Measurements from ENCODE around the gene CHN2. TPM values are rescaled to one million over a fixed set of nuclear protein-coding genes. Genes with fewer than 3 reads are reported as not detected.

CHN2 gene
- total RNA-seq, 1 experiment from 2014 or later = 5.0 TPM

DNA sequence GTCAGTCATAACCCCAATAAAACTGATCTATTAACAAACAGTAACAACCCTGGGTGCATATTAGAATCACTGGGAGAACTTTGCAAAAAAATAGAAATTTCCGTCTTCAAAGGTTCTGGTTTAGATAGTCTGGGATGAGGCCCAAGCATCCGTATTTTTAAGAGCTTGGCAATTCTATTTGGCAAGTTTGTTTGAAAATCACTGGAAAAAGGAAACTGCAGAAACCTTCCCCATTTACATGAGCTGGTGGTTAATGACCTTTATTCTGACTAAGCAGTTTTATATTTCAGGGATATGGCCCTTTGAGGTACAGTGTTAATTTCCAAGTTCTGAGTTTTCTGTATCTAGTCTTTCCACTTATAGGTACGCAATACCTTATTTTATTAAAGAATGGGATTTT lies 253.3 kb downstream of the CHN2 start:
- TF ChIP-seq AR (CRISPR knock-in tag; IDR thresholded peaks at IDR 0.05) (no peak), IRF1 (CRISPR knock-in tag; IDR thresholded peaks at IDR 0.05) (no peak), CBFB (CRISPR knock-in tag; IDR thresholded peaks at IDR 0.05; ENCODE audit: low read depth) (no peak), ELF4 (CRISPR knock-in tag; IDR thresholded peaks at IDR 0.05; ENCODE audit: low read depth) (no peak), FOXP1 (CRISPR knock-in tag; IDR thresholded peaks at IDR 0.05; ENCODE audit: borderline replicate concordance) (no peak), ERG (CRISPR knock-in tag; IDR thresholded peaks at IDR 0.05) (no peak), RELA (CRISPR knock-in tag; IDR thresholded peaks at IDR 0.05; ENCODE audit: borderline replicate concordance) (no peak), NFATC4 (CRISPR knock-in tag; IDR thresholded peaks at IDR 0.05) (no peak), OVOL2 (CRISPR knock-in tag; IDR thresholded peaks at IDR 0.05; ENCODE audit: borderline replicate concordance) (no peak)
- Mint-ChIP-seq H3K27ac (no peak overlapping the region), H3K27me3 (ENCODE audit: low read depth) (0 out of 2 replicates have a peak, but pooled peaks cover 2% of the 10 kb centered on the region), H3K4me3 (no peak overlapping the region), H3K9me3 (no peaks in the 10 kb centered on the region), H3K4me1 (peaks cover 18% of the 10 kb centered on the region), H3K36me3 (no peaks in the 10 kb centered on the region)
- CTCF ChIA-PET = no interaction called here
- POLR2A ChIA-PET = no interaction called here
- no peak for ATAC-seq
- DNase-seq (ENCODE audit: low spot score) = no peak

- POLR2A ChIA-PET = no interaction called here
- TF ChIP-seq ARID4B (CRISPR knock-in tag; IDR thresholded peaks at IDR 0.05; ENCODE audit: borderline replicate concordance) (no peak), MXD4 (CRISPR knock-in tag; IDR thresholded peaks at IDR 0.05; ENCODE audit: borderline replicate concordance) (no peak), GABPB1 (CRISPR knock-in tag; IDR thresholded peaks at IDR 0.05) (peak; percentile 39; the same call in 1 of the 2 replicates)
- TF ChIP-seq, protein P1, sequence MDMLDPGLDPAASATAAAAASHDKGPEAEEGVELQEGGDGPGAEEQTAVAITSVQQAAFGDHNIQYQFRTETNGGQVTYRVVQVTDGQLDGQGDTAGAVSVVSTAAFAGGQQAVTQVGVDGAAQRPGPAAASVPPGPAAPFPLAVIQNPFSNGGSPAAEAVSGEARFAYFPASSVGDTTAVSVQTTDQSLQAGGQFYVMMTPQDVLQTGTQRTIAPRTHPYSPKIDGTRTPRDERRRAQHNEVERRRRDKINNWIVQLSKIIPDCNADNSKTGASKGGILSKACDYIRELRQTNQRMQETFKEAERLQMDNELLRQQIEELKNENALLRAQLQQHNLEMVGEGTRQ (CRISPR knock-in tag; IDR thresholded peaks at IDR 0.05) = no peak
These were observed 255.1 kb downstream of the CHN2 start for GRCh38 chr7:29449569-29450260.

More at GRCh38 chr7:29449569-29450260, 255.1 kb downstream of the CHN2 start:
- Mint-ChIP-seq H3K36me3 (no peaks in the 10 kb centered on the region), H3K27me3 (ENCODE audit: low read depth) (0 out of 2 replicates have a peak, but pooled peaks cover 2% of the 10 kb centered on the region), H3K4me3 (no peak overlapping the region), H3K9me3 (no peaks in the 10 kb centered on the region), H3K27ac (no peak overlapping the region), H3K4me1 (peaks cover 16% of the 10 kb centered on the region)
- ATAC-seq (no peak), DNase-seq (ENCODE audit: low spot score) (no peak)
- CTCF ChIA-PET = no interaction called here

Data from WTC11 (cell line).